HCT116 (cell line): ENCODE measurements around the gene GATAD2A.

Source experiments
- CTCF ChIP-seq, 3 experiments: fragments of 200-600 bp in 1 of 3; sonication (generic) in 1 of 3; IDR thresholded peaks in 2 of 3; conservative IDR thresholded peaks in 1 of 3; 2 replicates each; pipeline ENCODE4 v1.5.1; 2012 to 2017; ENCODE audit warnings: low read depth in 2 of 3, low read length in 2 of 3, antibody characterized with exemption in 1 of 3, borderline replicate concordance in 1 of 3, control low read depth in 1 of 3, mild to moderate bottlenecking in 1 of 3, mixed read lengths in 1 of 3, mixed run types in 1 of 3, moderate library complexity in 1 of 3; ENCODE audit not compliant: insufficient read depth in 1 of 3
- EGR1 ChIP-seq: IDR thresholded peaks from 2 replicates; pipeline ENCODE4 v1.6.1; 2012; ENCODE audit warnings: low read depth
- EZH2 ChIP-seq: fragments of 200-600 bp; sonication (generic); IDR thresholded peaks from 2 replicates; pipeline ENCODE4 v1.6.1; 2017; ENCODE audit warnings: antibody characterized with exemption, mixed run types
- EZH2phosphoT487 ChIP-seq: fragments of 200-600 bp; IDR thresholded peaks from 2 replicates; pipeline ENCODE4 v1.6.1; 2018; ENCODE audit warnings: antibody characterized with exemption, borderline replicate concordance
- FOSL1 ChIP-seq: IDR thresholded peaks from 2 replicates; pipeline ENCODE4 v1.6.1; 2012; ENCODE audit warnings: low read depth
- MAX ChIP-seq: IDR thresholded peaks from 2 replicates; pipeline ENCODE4 v1.6.1; 2012
- POLR2A ChIP-seq: IDR thresholded peaks from 2 replicates; pipeline ENCODE4 v1.7.0; 2011; ENCODE audit warnings: borderline replicate concordance; ENCODE audit not compliant: insufficient read depth, insufficient read length; ENCODE audit errors: extremely low read depth
- RAD21 ChIP-seq: IDR thresholded peaks from 2 replicates; pipeline ENCODE4 v1.6.1; 2012; ENCODE audit warnings: low read depth, mild to moderate bottlenecking
- REST ChIP-seq: IDR thresholded peaks from 2 replicates; pipeline ENCODE4 v1.6.1; 2012; ENCODE audit warnings: low read depth
- SP1 ChIP-seq: IDR thresholded peaks from 2 replicates; pipeline ENCODE4 v1.6.1; 2012; ENCODE audit warnings: low read depth
- SRF ChIP-seq: IDR thresholded peaks from 2 replicates; pipeline ENCODE4 v1.6.1; 2012; ENCODE audit warnings: low read depth

DNA sequence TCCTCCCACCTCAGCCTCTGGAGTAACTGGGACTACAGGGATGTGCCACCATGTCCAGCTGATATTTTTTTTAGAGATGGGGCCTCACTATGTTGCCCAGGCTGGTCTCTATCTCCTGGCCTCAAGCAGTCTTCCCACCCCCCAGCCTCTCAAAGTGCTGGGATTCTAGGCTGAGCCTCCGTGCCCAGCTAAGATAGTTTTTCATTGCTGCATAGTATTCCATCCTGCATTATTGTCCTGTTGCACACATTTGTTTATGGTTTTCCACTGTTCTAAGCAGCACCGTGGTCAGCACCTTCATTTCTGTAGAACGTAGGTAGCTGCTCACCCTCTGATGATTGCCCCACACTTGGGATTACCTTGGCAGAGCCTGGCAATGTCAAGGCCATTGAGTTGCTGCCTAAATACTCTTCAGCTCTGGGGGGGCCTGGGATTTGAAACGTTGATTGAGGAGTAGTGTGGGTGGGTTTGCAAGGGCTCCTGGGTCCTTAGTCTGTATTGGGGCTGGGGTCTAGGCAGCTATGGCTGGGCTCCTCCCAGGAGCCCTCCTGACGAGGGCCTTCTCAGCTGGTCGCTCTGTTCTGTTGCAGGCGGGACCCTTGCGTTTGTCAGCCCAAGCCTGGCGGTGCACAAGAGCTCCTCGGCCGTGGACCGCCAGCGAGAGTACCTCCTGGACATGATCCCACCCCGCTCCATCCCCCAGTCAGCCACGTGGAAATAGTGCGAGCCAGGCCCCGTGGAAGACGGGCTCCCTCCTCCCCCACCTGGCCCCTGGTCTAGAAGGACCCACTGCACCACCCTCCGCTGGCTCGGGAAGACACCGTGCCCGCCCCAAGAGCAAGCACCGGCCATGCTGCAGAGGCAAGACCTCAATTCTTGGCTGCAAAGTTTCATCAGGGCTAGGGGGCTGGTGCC, 99.5 kb downstream of the GATAD2A start:
- TF ChIP-seq SRF (no peak), SP1 (no peak), CTCF (IDR thresholded peaks at IDR 0.05 in 2 of 3, conservative IDR thresholded peaks at IDR 0.05 in 1 of 3; ENCODE audit: borderline replicate concordance in 1 of 3, insufficient read depth in 1 of 3, low read depth in 2 of 3, low read length in 2 of 3) (no peak), REST (no peak), EZH2 (no peak), POLR2A (no peak), EZH2phosphoT487 (no peak), EGR1 (no peak), FOSL1 (no peak), MAX (no peak), RAD21 (no peak)
